ENCODE data around the gene LAMB4.

LAMB4 gene

GRCh38 chr7:107989618-107990373 lies 140.4 kb downstream of the LAMB4 start:
- no peak for TF ChIP-seq CTCF (IDR thresholded peaks at IDR 0.05)

GRCh38 chr7:107982918-107983389 lies 147.2 kb downstream of the LAMB4 start:
- peak; percentile 49; the same call in 1 of the 2 replicates for TF ChIP-seq CTCF (IDR thresholded peaks at IDR 0.05)

- no peak for TF ChIP-seq CTCF (IDR thresholded peaks at IDR 0.05)
Measured at GRCh38 chr7:107982042-107982840, 147.9 kb downstream of the LAMB4 start.

- no peak for TF ChIP-seq CTCF (IDR thresholded peaks at IDR 0.05)
Measured at GRCh38 chr7:107981466-107981865, 148.7 kb downstream of the LAMB4 start.

- no peak for TF ChIP-seq CTCF (IDR thresholded peaks at IDR 0.05)
Measured at GRCh38 chr7:107980671-107981190, 149.4 kb downstream of the LAMB4 start.

GRCh38 chr7:107980171-107980570 lies 150.0 kb downstream of the LAMB4 start:
- TF ChIP-seq CTCF (IDR thresholded peaks at IDR 0.05): no peak

GRCh38 chr7:107978815-107979408 lies 151.2 kb downstream of the LAMB4 start:
- no peak for TF ChIP-seq CTCF (IDR thresholded peaks at IDR 0.05)
